Lung (tissue), 12 donors: ENCODE results near the gene ERBB4. TPM values are rescaled to one million over a fixed set of nuclear protein-coding genes. Genes with fewer than 3 reads are reported as not detected.

Experiments used
- ATAC-seq: fragments of 200-7000 bp; cut with Tn5 transposase; one replicate; pipeline ENCODE4 v1.9.1; 2020; ENCODE audit warnings: moderate number of reproducible peaks; ENCODE audit not compliant: insufficient read depth, low FRiP score
- DNase-seq, 3 donors: peaks; one replicate each; pipeline ENCODE4 v3.0.0-alpha.2; 2013 to 2017
- H3K27ac ChIP-seq, 2 donors: one replicate each; pipeline ENCODE4 v1.5.1; 2013; ENCODE audit warnings: mild to moderate bottlenecking in 2 of 2, moderate library complexity in 2 of 2, control low read depth in 1 of 2, inconsistent platforms in 1 of 2, low read depth in 1 of 2, low read length in 1 of 2
- H3K27me3 ChIP-seq, 3 donors: one replicate each; pipeline ENCODE4 v1.5.1; 2013; ENCODE audit warnings: low read length in 2 of 3; ENCODE audit not compliant: control insufficient read depth in 3 of 3, insufficient read depth in 3 of 3
- H3K36me3 ChIP-seq, 4 donors: one replicate each; pipeline ENCODE4 v1.5.1; 2013; ENCODE audit warnings: low read length in 4 of 4, mild to moderate bottlenecking in 1 of 4, moderate library complexity in 1 of 4; ENCODE audit not compliant: control insufficient read depth in 4 of 4, insufficient read depth in 4 of 4
- H3K4me1 ChIP-seq, 5 donors: one replicate each; pipeline ENCODE4 v1.5.1; 2013; ENCODE audit warnings: low read length in 5 of 5, mild to moderate bottlenecking in 2 of 5, moderate library complexity in 1 of 5; ENCODE audit not compliant: control insufficient read depth in 5 of 5, insufficient read depth in 5 of 5
- H3K4me3 ChIP-seq: one replicate; pipeline ENCODE4 v1.5.1; 2013; ENCODE audit warnings: mild to moderate bottlenecking, control low read depth, moderate library complexity
- H3K9ac ChIP-seq, 2 donors: one replicate each; pipeline ENCODE4 v1.5.1; 2013; ENCODE audit warnings: low read length in 2 of 2, control low read depth in 1 of 2; ENCODE audit not compliant: insufficient read depth in 1 of 2
- H3K9me3 ChIP-seq, 4 donors: one replicate each; pipeline ENCODE4 v1.5.1; 2013; ENCODE audit warnings: low read length in 3 of 4, mild to moderate bottlenecking in 1 of 4, moderate library complexity in 1 of 4; ENCODE audit not compliant: control insufficient read depth in 4 of 4, insufficient read depth in 3 of 4
- CTCF ChIP-seq: IDR thresholded peaks from 2 replicates; pipeline ENCODE4 v1.5.1; 2012; ENCODE audit warnings: mild to moderate bottlenecking; ENCODE audit errors: control extremely low read depth, extremely low read depth
- WGBS, 2 donors: extraction: QIAGEN DNeasy Blood & Tissue Kit; methylation state at CpG; one replicate each; pipeline ENCODE4 v1.1.7; 2013; 5-methylcytosine and 5-hydroxymethylcytosine counted together
- polyA plus RNA-seq, 2 donors: library from polyadenylated mRNA; stranded (reverse); fragments of 200-250 nt; gene quantifications; one replicate each; pipeline ENCODE4 v1.2.1, GENCODE V29; 2013
- total RNA-seq, 2 donors: library from RNA; depleted of rRNA in 1 of 2; stranded (reverse); fragments of >200 nt in 1 of 2; gene quantifications; one replicate each; pipeline ENCODE4 v1.2.1, GENCODE V29; 2014 to 2021
- donor health status: control.
- donor health status: control.
- donor health status: Bipolar disorder and iron deficiency.
- donor health status: healthy.
- donor health status: DM: yes; HTN: yes; CAD: no.

The ERBB4 gene
- total and polyA plus RNA-seq, 4 donors = 0.41 to 16.8 (median 5.3) TPM

- Histone ChIP-seq H3K4me1 (no peaks in the 10 kb centered on the region), H3K27me3 (no peaks in the 10 kb centered on the region), H3K36me3 (no peaks in the 10 kb centered on the region), H3K9ac (no peak overlapping the region), H3K9me3 (no peaks in the 10 kb centered on the region), H3K27ac (no peak overlapping the region), H3K4me3 (no peak overlapping the region)
- ATAC-seq = no peak
- TF ChIP-seq CTCF = no peak
- DNase-seq = no peak
- WGBS, 2 donors = 48 to 61% methylated on average over 3 of the region's 3 CpGs
Observed at GRCh38 chr2:212007972-212008371, 530.6 kb downstream of the ERBB4 start.

- Histone ChIP-seq H3K36me3 (no peaks in the 10 kb centered on the region), H3K27ac (no peak overlapping the region), H3K9me3 (no peaks in the 10 kb centered on the region), H3K4me1 (no peaks in the 10 kb centered on the region), H3K4me3 (no peak overlapping the region), H3K9ac (no peak overlapping the region), H3K27me3 (no peaks in the 10 kb centered on the region)
- no peak for TF ChIP-seq CTCF
- DNase-seq (peak in 2 of 3 donors; percentile 9 to 25), ATAC-seq (no peak)
- WGBS, 2 donors = 26 to 35% methylated on average over 6 of the region's 6 CpGs
Observed at GRCh38 chr2:212005085-212005671, 533.4 kb downstream of the ERBB4 start.

GRCh38 chr2:212001325-212001724 is 537.3 kb downstream of the ERBB4 start:
- no peak for ATAC-seq
- Histone ChIP-seq H3K4me1 (no peaks in the 10 kb centered on the region), H3K27ac (no peak overlapping the region), H3K9ac (no peak overlapping the region), H3K27me3 (no peaks in the 10 kb centered on the region), H3K4me3 (no peak overlapping the region), H3K9me3 (no peaks in the 10 kb centered on the region), H3K36me3 (no peaks in the 10 kb centered on the region)
- TF ChIP-seq CTCF = no peak
- WGBS, 2 donors = 38 to 43% methylated on average over 1 of the region's 1 CpG
- DNase-seq = peak in 2 of 3 donors; percentile 16 to 18

- Histone ChIP-seq H3K4me3 (no peak overlapping the region), H3K9ac (no peak overlapping the region), H3K27me3 (no peaks in the 10 kb centered on the region), H3K9me3 (no peaks in the 10 kb centered on the region), H3K4me1 (no peaks in the 10 kb centered on the region), H3K36me3 (no peaks in the 10 kb centered on the region), H3K27ac (no peak overlapping the region)
- WGBS, 2 donors = 66 to 77% methylated on average over 4 of the region's 4 CpGs
- ATAC-seq = no peak
- DNase-seq = no peak
- TF ChIP-seq CTCF = no peak
Observed at GRCh38 chr2:211996857-211997256, 541.7 kb downstream of the ERBB4 start.
